HEK293 (cell line): ENCODE measurements around the gene KCNS1.

ENCODE experiments used
- BCL6B ChIP-seq: fragments of 450-650 bp; formaldehyde crosslinking; IDR thresholded peaks from 2 replicates; pipeline ENCODE4 v1.5.1; 2017; ENCODE audit warnings: missing biosample characterization, missing genetic modification characterization
- PATZ1 ChIP-seq: fragments of 450-650 bp; formaldehyde crosslinking; IDR thresholded peaks from 2 replicates; pipeline ENCODE4 v1.5.1; 2016; ENCODE audit warnings: missing biosample characterization, missing genetic modification characterization
- TCF7L2 ChIP-seq: IDR thresholded peaks from 2 replicates; pipeline ENCODE4 v1.6.1; 2011; ENCODE audit warnings: low read depth, mild to moderate bottlenecking, inconsistent platforms, low read length, moderate library complexity, borderline replicate concordance
- ZBTB48 ChIP-seq: fragments of 450-650 bp; formaldehyde crosslinking; IDR thresholded peaks from 2 replicates; pipeline ENCODE4 v1.5.1; 2016; ENCODE audit warnings: missing biosample characterization, missing genetic modification characterization
- ZFHX2 ChIP-seq: fragments of 450-650 bp; formaldehyde crosslinking; conservative IDR thresholded peaks from 2 replicates; pipeline ENCODE4 v1.5.1; 2016; ENCODE audit warnings: missing biosample characterization, missing genetic modification characterization
- ZNF10 ChIP-seq: fragments of 450-650 bp; formaldehyde crosslinking; IDR thresholded peaks from 2 replicates; pipeline ENCODE4 v1.5.1; 2017; ENCODE audit warnings: missing biosample characterization, missing genetic modification characterization
- ZNF266 ChIP-seq: fragments of 450-650 bp; formaldehyde crosslinking; IDR thresholded peaks from 2 replicates; pipeline ENCODE4 v1.5.1; 2016; ENCODE audit warnings: missing biosample characterization, missing genetic modification characterization, low read depth
- ZNF274 ChIP-seq, 2 experiments: fragments of 200-500 bp in 1 of 2; fragments of 450-650 bp in 1 of 2; sonication (Bioruptor generic) in 1 of 2; formaldehyde crosslinking in 1 of 2; IDR thresholded peaks; 2 replicates each; pipeline versions ENCODE4 v1.5.1 to v1.6.1; 2014 to 2016; ENCODE audit warnings: borderline replicate concordance in 1 of 2, inconsistent platforms in 1 of 2, low read length in 1 of 2, missing biosample characterization in 1 of 2, missing genetic modification characterization in 1 of 2
- ZNF398 ChIP-seq: fragments of 450-650 bp; formaldehyde crosslinking; IDR thresholded peaks from 2 replicates; pipeline ENCODE4 v1.5.1; 2017; ENCODE audit warnings: missing biosample characterization, missing genetic modification characterization
- ZNF423 ChIP-seq: fragments of 450-650 bp; formaldehyde crosslinking; IDR thresholded peaks from 2 replicates; pipeline ENCODE4 v1.5.1; 2016; ENCODE audit warnings: missing biosample characterization, missing genetic modification characterization
- ZNF518A ChIP-seq: fragments of 450-650 bp; formaldehyde crosslinking; conservative IDR thresholded peaks from 2 replicates; pipeline ENCODE4 v1.5.1; 2016; ENCODE audit warnings: low read depth, missing biosample characterization, missing genetic modification characterization
- ZNF664 ChIP-seq: fragments of 450-650 bp; formaldehyde crosslinking; IDR thresholded peaks from 2 replicates; pipeline ENCODE4 v1.5.1; 2016; ENCODE audit warnings: missing biosample characterization, missing genetic modification characterization
- ZNF791 ChIP-seq: fragments of 450-650 bp; formaldehyde crosslinking; IDR thresholded peaks from 2 replicates; pipeline ENCODE4 v1.5.1; 2016; ENCODE audit warnings: missing biosample characterization, missing genetic modification characterization
- ZNF837 ChIP-seq: fragments of 450-650 bp; formaldehyde crosslinking; IDR thresholded peaks from 2 replicates; pipeline ENCODE4 v1.5.1; 2016; ENCODE audit warnings: missing biosample characterization, missing genetic modification characterization
- ZSCAN4 ChIP-seq: fragments of 450-650 bp; formaldehyde crosslinking; IDR thresholded peaks from 2 replicates; pipeline ENCODE4 v1.5.1; 2017; ENCODE audit warnings: missing biosample characterization, missing genetic modification characterization

Gene KCNS1

GRCh38 chr20:45056473-45057173, 44.3 kb downstream of the KCNS1 start (continued):
- TF ChIP-seq ZNF398: no peak
- TF ChIP-seq ZNF423 (tag by site-specific recombination): no peak
- TF ChIP-seq BCL6B (tag by site-specific recombination): no peak
- no peak for TF ChIP-seq TCF7L2
- TF ChIP-seq ZNF266 (tag by site-specific recombination): no peak
- no peak for TF ChIP-seq ZNF791 (tag by site-specific recombination)
- TF ChIP-seq ZNF837 (tag by site-specific recombination): no peak
- TF ChIP-seq ZBTB48 (tag by site-specific recombination): no peak
- no peak for TF ChIP-seq PATZ1 (tag by site-specific recombination)
- TF ChIP-seq ZNF10 (tag by site-specific recombination): no peak
- TF ChIP-seq ZFHX2 (tag by site-specific recombination): no peak
- TF ChIP-seq ZNF664: no peak
- TF ChIP-seq ZNF274 (IDR thresholded peaks at IDR 0.05; ENCODE audit: low read length): no peak
- no peak for TF ChIP-seq ZNF274 (tag by site-specific recombination; IDR thresholded peaks at IDR 0.05; ENCODE audit: borderline replicate concordance)
- TF ChIP-seq ZNF518A (tag by site-specific recombination): no peak
- TF ChIP-seq ZSCAN4: no peak
